WTC11 (cell line): ENCODE results near the gene MED22. TPM values are rescaled to one million over a fixed set of nuclear protein-coding genes. Genes with fewer than 3 reads are reported as not detected.
A peak's percentile ranks its signal among the peaks of the same experiment; 100 is the strongest.

Experiments
- ATAC-seq: fragments of 200-7000 bp; cut with Tn5 transposase; 2 replicates; pipeline ENCODE4 v1.10.0; 2021; ENCODE audit warnings: mild to moderate bottlenecking, moderate library complexity
- CTCF ChIA-PET: fragments of 300-600 bp; sonication (Branson Sonifier 250); formaldehyde crosslinking; loops from one replicate; lab custom pipeline; 2021; ENCODE audit warnings: antibody characterized with exemption; lab: Charles Lee
- POLR2A ChIA-PET: fragments of 350-600 bp; sonication (Branson Sonifier 250); formaldehyde crosslinking; loops from one replicate; lab custom pipeline; 2021; ENCODE audit warnings: antibody characterized with exemption; lab: Charles Lee
- DNase-seq: peaks from one replicate; pipeline ENCODE4 v3.0.0; 2021; ENCODE audit warnings: low spot score
- H3K27ac Mint-ChIP-seq: 2 replicates; pipeline ENCODE4 v1.8.0; 2021; ENCODE audit warnings: mixed read lengths
- H3K27me3 Mint-ChIP-seq: 2 replicates; pipeline ENCODE4 v1.8.0; 2021; ENCODE audit warnings: low read depth, mild to moderate bottlenecking, moderate library complexity, mixed read lengths
- H3K36me3 Mint-ChIP-seq: 2 replicates; pipeline ENCODE4 v1.8.0; 2021; ENCODE audit warnings: mixed read lengths
- H3K4me1 Mint-ChIP-seq: 2 replicates; pipeline ENCODE4 v1.8.0; 2022; ENCODE audit warnings: mixed read lengths
- H3K4me3 Mint-ChIP-seq: 2 replicates; pipeline ENCODE4 v1.8.0; 2021; ENCODE audit warnings: mild to moderate bottlenecking, moderate library complexity, mixed read lengths
- H3K9me3 Mint-ChIP-seq: 2 replicates; pipeline ENCODE4 v1.8.0; 2021; ENCODE audit warnings: mixed read lengths
- CREB1 ChIP-seq: sonication (generic); formaldehyde crosslinking; IDR thresholded peaks from 2 replicates; pipeline ENCODE4 v1.8.0; 2023; ENCODE audit warnings: mild to moderate bottlenecking, missing genetic modification reagents
- E2F1 ChIP-seq: sonication (generic); formaldehyde crosslinking; IDR thresholded peaks from 2 replicates; pipeline ENCODE4 v1.8.0; 2022; ENCODE audit warnings: mild to moderate bottlenecking, missing genetic modification reagents
- ELF4 ChIP-seq: sonication (generic); formaldehyde crosslinking; IDR thresholded peaks from 2 replicates; pipeline ENCODE4 v1.8.1; 2022; ENCODE audit warnings: low read depth, mild to moderate bottlenecking, moderate library complexity, missing genetic modification reagents
- GABPB1 ChIP-seq: sonication (generic); formaldehyde crosslinking; IDR thresholded peaks from 2 replicates; pipeline ENCODE4 v1.8.1; 2023; ENCODE audit warnings: mild to moderate bottlenecking, missing genetic modification reagents
- IRF2 ChIP-seq: sonication (generic); formaldehyde crosslinking; IDR thresholded peaks from 2 replicates; pipeline ENCODE4 v1.8.0; 2022; ENCODE audit warnings: low read depth, missing genetic modification reagents, borderline replicate concordance
- JAZF1 ChIP-seq: fragments of 250-450 bp; sonication (Bioruptor Pico); IDR thresholded peaks from 2 replicates; pipeline ENCODE4 v1.9.0; 2021; ENCODE audit warnings: moderate library complexity, mild to moderate bottlenecking, inconsistent platforms
- MYBL2 ChIP-seq: sonication (generic); formaldehyde crosslinking; IDR thresholded peaks from 2 replicates; pipeline ENCODE4 v1.8.1; 2023; ENCODE audit warnings: mild to moderate bottlenecking, moderate library complexity, missing genetic modification reagents
- NFATC4 ChIP-seq: fragments of 250-450 bp; sonication (Bioruptor Pico); IDR thresholded peaks from 2 replicates; pipeline ENCODE4 v1.9.0; 2021; ENCODE audit warnings: mild to moderate bottlenecking
- NR3C1 ChIP-seq: sonication (generic); formaldehyde crosslinking; conservative IDR thresholded peaks from 2 replicates; pipeline ENCODE4 v1.8.1; 2023; ENCODE audit warnings: low read depth, mild to moderate bottlenecking, missing genetic modification reagents
- STAT6 ChIP-seq: sonication (generic); formaldehyde crosslinking; conservative IDR thresholded peaks from 2 replicates; pipeline ENCODE4 v1.8.1; 2023; ENCODE audit warnings: mild to moderate bottlenecking, low read depth, missing genetic modification reagents, moderate library complexity
- ZBTB21 ChIP-seq: sonication (generic); formaldehyde crosslinking; IDR thresholded peaks from 2 replicates; pipeline ENCODE4 v1.8.1; 2023; ENCODE audit warnings: mild to moderate bottlenecking, missing genetic modification reagents, borderline replicate concordance
- ZNF512 ChIP-seq: sonication (generic); formaldehyde crosslinking; IDR thresholded peaks from 2 replicates; pipeline ENCODE4 v1.8.1; 2022; ENCODE audit warnings: missing genetic modification reagents, borderline replicate concordance
- ZSCAN18 ChIP-seq: fragments of 250-450 bp; sonication (Bioruptor Pico); IDR thresholded peaks from 2 replicates; pipeline ENCODE4 v2.1.2; 2022; ENCODE audit warnings: mild to moderate bottlenecking, moderate library complexity
- total RNA-seq: library from RNA; stranded (reverse); gene quantifications from 3 replicates; pipeline ENCODE4 v1.2.3, GENCODE V29; 2021
- TF ChIP-seq, protein P1 (sequence below): fragments of 250-450 bp; sonication (Bioruptor Pico); IDR thresholded peaks from 2 replicates; pipeline ENCODE4 v1.9.0; 2021; ENCODE audit warnings: mild to moderate bottlenecking
- TF ChIP-seq, protein P2 (sequence below): fragments of 250-450 bp; sonication (Bioruptor Pico); conservative IDR thresholded peaks from 2 replicates; pipeline ENCODE4 v1.9.0; 2021; ENCODE audit warnings: mild to moderate bottlenecking
- TF ChIP-seq, protein P3 (sequence below): sonication (generic); formaldehyde crosslinking; IDR thresholded peaks from 2 replicates; pipeline ENCODE4 v1.8.0; 2023; ENCODE audit warnings: missing genetic modification reagents

MED22 gene
- total RNA-seq, 1 experiment from 2014 or later = 59.5 TPM

- no peak for DNase-seq
- H3K27me3 Mint-ChIP-seq = no peaks in the 10 kb centered on the region; the same call in 1 of the 2 replicates
- H3K4me1 Mint-ChIP-seq = peaks cover 32% of the 10 kb centered on the region
- H3K36me3 Mint-ChIP-seq = peaks cover 59% of the 10 kb centered on the region
- TF ChIP-seq, protein P1, sequence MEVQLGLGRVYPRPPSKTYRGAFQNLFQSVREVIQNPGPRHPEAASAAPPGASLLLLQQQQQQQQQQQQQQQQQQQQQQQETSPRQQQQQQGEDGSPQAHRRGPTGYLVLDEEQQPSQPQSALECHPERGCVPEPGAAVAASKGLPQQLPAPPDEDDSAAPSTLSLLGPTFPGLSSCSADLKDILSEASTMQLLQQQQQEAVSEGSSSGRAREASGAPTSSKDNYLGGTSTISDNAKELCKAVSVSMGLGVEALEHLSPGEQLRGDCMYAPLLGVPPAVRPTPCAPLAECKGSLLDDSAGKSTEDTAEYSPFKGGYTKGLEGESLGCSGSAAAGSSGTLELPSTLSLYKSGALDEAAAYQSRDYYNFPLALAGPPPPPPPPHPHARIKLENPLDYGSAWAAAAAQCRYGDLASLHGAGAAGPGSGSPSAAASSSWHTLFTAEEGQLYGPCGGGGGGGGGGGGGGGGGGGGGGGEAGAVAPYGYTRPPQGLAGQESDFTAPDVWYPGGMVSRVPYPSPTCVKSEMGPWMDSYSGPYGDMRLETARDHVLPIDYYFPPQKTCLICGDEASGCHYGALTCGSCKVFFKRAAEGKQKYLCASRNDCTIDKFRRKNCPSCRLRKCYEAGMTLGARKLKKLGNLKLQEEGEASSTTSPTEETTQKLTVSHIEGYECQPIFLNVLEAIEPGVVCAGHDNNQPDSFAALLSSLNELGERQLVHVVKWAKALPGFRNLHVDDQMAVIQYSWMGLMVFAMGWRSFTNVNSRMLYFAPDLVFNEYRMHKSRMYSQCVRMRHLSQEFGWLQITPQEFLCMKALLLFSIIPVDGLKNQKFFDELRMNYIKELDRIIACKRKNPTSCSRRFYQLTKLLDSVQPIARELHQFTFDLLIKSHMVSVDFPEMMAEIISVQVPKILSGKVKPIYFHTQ (CRISPR knock-in tag) = peak; percentile 4; the same call in 1 of the 2 replicates
- TF ChIP-seq NR3C1 (CRISPR knock-in tag) = no peak
- no peak for TF ChIP-seq GABPB1 (CRISPR knock-in tag)
- TF ChIP-seq MYBL2 (CRISPR knock-in tag) = no peak
- TF ChIP-seq IRF2 = no peak
- no peak for TF ChIP-seq JAZF1 (CRISPR knock-in tag)
- TF ChIP-seq NFATC4 = 0 out of 2 replicates have a peak, but pooled peaks have one; percentile 37
- no peak for TF ChIP-seq ZSCAN18 (CRISPR knock-in tag)
- TF ChIP-seq E2F1 (CRISPR knock-in tag) = no peak
- no peak for TF ChIP-seq STAT6
- TF ChIP-seq CREB1 (CRISPR knock-in tag) = no peak
- ATAC-seq = no peak
- H3K9me3 Mint-ChIP-seq = no peaks in the 10 kb centered on the region
- ChIA-PET CTCF (interaction anchor here (2.3 to 7.9 kb wide), 2 partner anchors 7 to 136 kb away, joined by 7 to 74 read pairs; no protein-coding TSS in a partner anchor), POLR2A (no interaction called here)
- H3K27ac Mint-ChIP-seq = peak overlapping the region; percentile 95
- peak overlapping the region; percentile 98 for H3K4me3 Mint-ChIP-seq
These were observed 2.2 kb upstream of the MED22 start for GRCh38 chr9:133349965-133350616.

- H3K4me3 Mint-ChIP-seq = peak overlapping the region; percentile 98
- H3K36me3 Mint-ChIP-seq = peaks cover 69% of the 10 kb centered on the region
- TF ChIP-seq, protein P2, sequence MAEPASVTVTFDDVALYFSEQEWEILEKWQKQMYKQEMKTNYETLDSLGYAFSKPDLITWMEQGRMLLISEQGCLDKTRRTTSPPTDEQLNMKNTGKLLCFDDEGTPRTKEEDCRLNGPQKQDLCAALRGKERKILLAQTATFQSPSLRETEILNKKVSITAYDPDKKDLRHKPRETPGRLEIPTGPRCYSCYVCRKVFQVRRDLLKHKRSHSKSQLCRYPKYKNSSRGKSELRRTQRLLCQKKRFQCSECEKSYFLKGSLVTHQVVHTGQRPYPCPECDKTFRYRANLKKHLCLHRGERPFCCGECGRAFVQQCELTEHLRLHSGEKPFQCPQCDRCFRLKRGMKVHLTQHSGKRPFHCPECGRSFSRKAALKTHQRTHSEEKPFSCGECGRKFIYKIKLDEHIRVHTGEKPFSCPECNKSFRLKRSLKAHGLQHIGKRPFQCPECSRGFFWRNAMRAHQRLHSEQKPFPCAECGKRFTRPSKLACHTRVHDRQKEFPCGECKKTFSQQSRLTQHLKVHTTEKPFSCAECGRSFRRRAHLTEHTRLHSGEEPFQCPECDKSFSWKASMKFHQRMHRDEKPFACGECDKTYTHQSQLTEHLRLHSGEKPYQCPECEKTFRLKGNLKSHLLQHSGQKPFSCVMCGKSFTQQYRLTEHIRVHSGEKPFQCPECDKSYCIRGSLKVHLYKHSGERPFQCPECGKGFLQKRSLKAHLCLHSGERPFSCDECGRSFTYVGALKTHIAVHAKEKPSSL (CRISPR knock-in tag) = 0 out of 2 replicates have a peak, but pooled peaks have one; percentile 35
- TF ChIP-seq ELF4 (CRISPR knock-in tag) (no peak), ZNF512 (CRISPR knock-in tag) (0 out of 2 replicates have a peak, but pooled peaks have one; percentile 35), ZBTB21 (no peak)
- TF ChIP-seq, protein P3, sequence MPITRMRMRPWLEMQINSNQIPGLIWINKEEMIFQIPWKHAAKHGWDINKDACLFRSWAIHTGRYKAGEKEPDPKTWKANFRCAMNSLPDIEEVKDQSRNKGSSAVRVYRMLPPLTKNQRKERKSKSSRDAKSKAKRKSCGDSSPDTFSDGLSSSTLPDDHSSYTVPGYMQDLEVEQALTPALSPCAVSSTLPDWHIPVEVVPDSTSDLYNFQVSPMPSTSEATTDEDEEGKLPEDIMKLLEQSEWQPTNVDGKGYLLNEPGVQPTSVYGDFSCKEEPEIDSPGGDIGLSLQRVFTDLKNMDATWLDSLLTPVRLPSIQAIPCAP (CRISPR knock-in tag) = no peak
These were observed 1.0 kb upstream of the MED22 start for GRCh38 chr9:133348718-133349573.

More at GRCh38 chr9:133348718-133349573, 1.0 kb upstream of the MED22 start:
- Mint-ChIP-seq H3K27me3 (no peaks in the 10 kb centered on the region; the same call in 1 of the 2 replicates), H3K4me1 (peaks cover 26% of the 10 kb centered on the region), H3K9me3 (no peaks in the 10 kb centered on the region), H3K27ac (peak overlapping the region; percentile 95)
- ATAC-seq (no peak), DNase-seq (no peak)
- POLR2A ChIA-PET = interaction anchor here (0.7 to 2.0 kb wide), 4 partner anchors 8 to 111 kb away, joined by 3 to 10 read pairs (median 5); partner anchors contain the start of genes CACFD1, REXO4, SURF1 and SURF2
- CTCF ChIA-PET = interaction anchor here (1.1 to 2.3 kb wide), 5 partner anchors 8 to 163 kb away, joined by 3 to 8 read pairs (median 6); partner anchors contain the start of genes SURF1 and SURF2
